GM21367 (cell line): Measurements from ENCODE around the gene RFTN2.
A peak's percentile ranks its signal among the peaks of the same experiment; 100 is the strongest.
"Not testable (repeated sequence)": the region's sequence is repeated elsewhere in the genome, so short reads cannot be mapped to it uniquely, and the experiment has no call there.

Experiments
- ATAC-seq: cut with Tn5 transposase; IDR thresholded peaks from one replicate; pipeline ENCODE4 v1.9.1; 2021; ENCODE audit not compliant: unreplicated experiment

RFTN2 gene, protein sequence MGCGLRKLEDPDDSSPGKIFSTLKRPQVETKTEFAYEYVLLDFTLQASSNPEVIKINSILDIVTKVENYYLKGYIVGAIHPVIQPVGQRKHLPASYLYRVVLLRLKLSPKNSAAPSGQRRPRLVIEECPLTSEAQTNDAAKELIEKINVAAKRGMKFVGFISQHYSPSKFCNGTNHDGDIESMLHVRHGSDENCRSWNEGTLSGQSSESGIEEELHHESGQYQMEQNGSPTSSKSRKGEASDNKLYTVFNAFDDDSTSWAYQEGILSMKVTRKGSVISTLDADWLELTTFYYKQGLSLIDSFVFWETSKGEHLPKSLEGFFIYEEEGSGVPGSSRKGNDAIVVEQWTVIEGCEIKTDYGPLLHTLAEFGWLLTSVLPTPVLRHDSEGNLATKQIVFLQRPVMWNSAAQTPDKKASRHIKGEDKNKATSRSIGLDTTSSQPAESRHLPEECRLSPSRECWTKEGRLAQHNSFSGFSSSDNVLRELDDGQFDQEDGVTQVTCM

GRCh38 chr2:197675246-197675645 lies at the start of gene RFTN2:
Gene RFTN2, minus strand, starts transcription at chr2:197675587. Its CDS starts 129 bp downstream, at chr2:197675458.
- ATAC-seq = no peak

DNA sequence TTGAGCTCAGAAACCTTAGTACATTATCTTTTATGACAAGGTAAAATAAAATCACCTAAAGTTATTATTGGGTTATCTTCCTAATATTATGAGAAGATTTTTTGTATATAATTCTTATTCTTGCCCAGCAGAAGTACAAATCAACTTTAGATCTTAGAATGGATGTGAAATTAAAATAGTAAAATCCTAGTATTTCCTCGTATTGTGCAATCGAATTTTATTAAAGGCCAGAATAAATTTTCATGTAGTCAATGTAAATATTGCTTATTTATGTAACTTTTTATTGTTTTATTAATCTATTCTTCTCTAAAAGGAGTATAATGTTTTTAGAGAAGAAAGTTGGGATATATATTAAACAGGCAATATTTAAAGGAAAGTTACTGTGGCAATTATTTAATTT lies 42.5 kb upstream of the RFTN2 start:
- no peak for ATAC-seq

DNA sequence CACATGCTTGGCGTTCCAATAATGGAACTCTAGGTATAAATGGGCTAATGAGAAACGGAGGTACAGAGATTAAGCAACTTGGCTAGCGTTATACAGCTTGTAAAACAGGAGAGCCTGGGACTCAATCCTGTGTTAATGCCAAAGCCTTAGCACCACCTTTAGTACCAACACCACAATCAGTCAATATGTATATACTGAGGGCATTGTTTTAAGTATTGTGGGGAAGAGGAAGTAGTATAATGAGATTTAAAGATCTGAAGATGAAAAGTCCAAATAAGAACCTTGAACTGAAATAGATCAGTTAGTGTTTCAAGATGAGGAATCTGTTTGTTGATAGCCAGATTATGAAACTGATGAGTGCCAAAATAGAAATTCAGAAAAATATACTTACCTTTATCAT lies 37.9 kb upstream of the RFTN2 start:
- ATAC-seq = no peak

DNA sequence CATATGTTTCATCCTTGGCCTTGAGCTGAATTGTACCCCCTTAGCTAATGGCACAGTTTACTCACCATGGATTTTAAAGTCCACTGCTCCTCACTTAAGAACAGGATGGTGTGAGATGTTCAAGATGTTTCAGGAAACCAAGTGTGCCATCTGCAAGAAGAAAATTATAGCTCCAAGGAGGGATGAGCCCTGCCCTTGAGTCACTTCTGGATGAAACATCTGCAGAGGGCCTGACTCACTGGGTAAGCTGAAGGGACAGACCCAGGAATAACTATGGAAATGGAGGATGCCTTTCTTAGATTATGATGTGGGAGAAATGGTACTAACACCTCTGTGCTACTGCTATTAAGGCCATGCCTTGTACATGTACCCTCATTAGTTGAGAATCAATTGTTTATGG lies 36.2 kb upstream of the RFTN2 start:
- no peak for ATAC-seq

DNA sequence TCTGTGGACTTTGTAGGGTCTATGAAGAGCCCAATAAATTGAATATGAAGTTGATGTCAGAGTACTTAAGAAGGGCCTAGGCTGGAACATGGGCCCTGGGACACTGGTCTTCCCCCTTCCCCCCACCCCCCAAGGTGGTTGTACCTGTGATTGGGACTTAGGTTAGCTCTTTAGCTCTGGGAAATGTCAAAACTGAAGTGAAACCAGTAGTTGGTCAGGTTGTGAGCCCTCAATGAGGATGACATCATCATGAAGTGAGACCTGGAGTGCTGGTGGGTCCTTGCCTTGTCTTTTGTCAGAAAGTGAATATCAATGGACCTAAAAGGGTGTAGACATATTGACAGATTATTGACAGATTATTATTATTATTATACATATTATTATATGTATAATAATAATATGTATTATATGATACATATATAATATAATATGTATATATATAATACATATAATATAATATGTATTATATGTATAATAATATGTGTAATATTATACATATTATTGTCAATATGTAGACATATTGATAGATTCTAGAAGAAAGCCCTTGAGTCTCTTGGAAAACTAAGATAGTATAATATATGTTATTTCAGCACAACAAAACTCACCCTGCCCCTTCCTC lies 35.1 kb upstream of the RFTN2 start:
- peak; percentile 75 for ATAC-seq

GRCh38 chr2:197709140-197709539 lies 33.8 kb upstream of the RFTN2 start:
- ATAC-seq = not testable (repeated sequence)

- ATAC-seq = no peak
Measured at GRCh38 chr2:197708331-197708730, 32.9 kb upstream of the RFTN2 start.

DNA sequence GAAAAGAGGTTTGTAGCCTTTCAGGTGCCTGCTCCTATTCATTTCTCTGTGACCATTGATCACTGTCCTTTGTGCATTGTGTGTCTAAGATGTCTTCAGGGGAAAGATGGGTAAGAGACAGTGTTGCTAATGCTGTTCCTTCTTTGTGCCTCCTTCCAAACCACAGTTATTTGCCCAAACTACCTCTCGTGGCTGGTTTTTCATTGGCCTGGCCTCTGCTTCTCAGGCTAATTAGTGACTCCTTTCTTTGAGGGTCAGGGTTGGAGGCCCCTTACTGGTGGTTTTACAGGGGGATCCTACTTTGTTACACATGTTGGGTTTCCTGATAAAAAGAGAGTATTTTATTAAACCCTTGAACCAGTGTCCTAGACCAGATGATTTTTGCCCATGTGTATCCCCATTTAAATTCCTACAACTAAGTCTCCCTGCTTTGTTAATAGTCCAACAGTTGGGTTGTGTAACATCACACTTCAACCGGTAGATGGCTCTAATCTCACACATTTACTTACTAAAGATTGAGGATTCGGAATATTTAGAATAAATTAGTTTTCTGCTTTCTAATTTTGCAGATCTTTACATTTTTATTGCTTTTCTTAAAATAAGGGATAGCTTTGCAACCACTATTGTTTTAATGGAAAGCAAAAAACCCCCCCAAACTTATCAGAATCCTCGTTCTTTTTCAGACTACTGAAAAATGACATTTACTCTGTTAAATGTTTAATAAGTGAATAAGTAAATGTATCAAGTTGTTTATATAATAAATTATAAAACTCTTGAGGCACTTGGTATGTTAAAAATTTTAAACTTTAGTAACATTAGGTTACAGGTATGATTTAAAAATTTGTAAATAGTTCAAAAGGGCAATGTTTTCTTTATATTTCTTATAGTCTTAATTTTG lies 32.2 kb upstream of the RFTN2 start:
- no peak for ATAC-seq

DNA sequence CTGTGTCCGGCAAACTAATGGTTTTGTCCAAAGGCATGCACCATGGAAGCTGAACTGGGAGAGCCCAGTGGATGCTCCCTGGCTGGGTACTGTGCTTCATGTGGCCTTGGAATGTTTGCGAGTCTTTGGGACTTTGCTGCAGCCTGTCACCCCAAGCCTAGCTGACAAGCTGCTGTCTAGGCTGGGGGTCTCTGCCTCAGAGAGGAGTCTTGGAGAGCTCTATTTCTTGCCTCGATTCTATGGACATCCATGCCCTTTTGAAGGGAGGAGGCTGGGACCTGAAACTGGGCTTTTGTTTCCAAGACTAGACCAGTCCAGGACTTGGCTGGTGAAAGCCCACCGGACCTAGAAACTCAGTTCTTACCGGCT lies 31.4 kb upstream of the RFTN2 start:
- no peak for ATAC-seq

GRCh38 chr2:197705912-197706838 lies 30.8 kb upstream of the RFTN2 start:
- peak; percentile 20 for ATAC-seq

DNA sequence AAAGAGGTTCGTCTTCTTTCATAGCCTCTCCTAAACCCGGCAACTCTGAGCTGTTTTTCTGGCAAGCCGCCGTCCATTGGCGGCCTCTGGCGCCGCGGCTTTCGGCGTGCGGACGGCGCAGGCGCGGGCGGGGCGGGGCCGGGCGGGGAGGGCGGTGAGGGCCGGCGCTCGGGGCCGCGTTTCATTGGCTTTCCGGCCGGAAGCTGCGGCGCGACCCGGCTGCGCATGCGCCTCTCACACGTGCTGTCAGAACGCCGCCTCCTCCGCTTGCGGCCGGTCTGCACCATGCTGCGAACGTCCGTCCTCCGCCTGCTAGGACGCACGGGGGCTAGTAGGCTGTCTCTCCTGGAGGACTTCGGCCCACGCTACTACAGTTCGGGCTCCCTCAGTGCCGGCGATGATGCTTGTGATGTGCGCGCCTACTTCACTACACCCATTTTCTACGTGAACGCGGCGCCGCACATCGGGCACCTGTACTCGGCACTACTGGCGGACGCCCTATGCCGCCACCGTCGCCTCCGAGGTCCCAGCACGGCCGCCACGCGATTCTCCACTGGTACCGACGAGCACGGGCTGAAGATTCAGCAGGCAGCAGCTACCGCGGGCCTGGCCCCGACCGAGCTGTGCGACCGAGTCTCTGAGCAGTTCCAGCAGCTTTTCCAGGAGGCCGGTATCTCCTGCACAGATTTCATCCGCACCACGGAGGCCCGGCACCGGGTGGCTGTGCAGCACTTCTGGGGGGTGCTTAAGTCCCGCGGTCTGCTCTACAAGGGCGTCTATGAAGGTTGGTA lies 29.9 kb upstream of the RFTN2 start, which contains the start of gene MARS2:
Gene MARS2 (plus strand): TSS at position 249 of the 791 bp plus-strand sequence. CDS start 37 bp downstream, at position 286.
- peak; percentile 78 for ATAC-seq

GRCh38 chr2:197704434-197705120 lies 29.2 kb upstream of the RFTN2 start:
- peak; percentile 26 for ATAC-seq

GRCh38 chr2:197700960-197701359 lies 25.6 kb upstream of the RFTN2 start:
- ATAC-seq = no peak

DNA sequence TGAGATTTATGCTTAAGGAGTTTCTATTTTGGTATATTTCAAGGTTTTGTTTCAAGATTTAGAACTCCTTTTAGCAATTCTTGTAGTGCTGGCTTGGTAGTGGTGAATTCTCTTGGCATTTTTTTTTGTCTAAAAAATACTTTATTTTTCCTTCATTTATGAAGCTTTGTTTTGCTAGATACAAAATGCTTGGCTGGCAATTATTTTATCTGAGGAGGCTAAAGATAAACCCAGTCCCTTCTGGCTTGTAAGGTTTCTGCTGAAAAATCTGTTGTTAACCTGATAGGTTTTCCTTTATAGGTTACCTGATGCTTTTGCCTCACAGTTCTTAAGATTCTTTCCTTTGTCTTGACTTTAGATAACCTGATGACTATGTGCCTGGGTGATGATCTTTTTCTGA lies 24.3 kb upstream of the RFTN2 start:
- not testable (repeated sequence) for ATAC-seq

GRCh38 chr2:197696571-197696970 lies 21.2 kb upstream of the RFTN2 start:
- not testable (repeated sequence) for ATAC-seq

DNA sequence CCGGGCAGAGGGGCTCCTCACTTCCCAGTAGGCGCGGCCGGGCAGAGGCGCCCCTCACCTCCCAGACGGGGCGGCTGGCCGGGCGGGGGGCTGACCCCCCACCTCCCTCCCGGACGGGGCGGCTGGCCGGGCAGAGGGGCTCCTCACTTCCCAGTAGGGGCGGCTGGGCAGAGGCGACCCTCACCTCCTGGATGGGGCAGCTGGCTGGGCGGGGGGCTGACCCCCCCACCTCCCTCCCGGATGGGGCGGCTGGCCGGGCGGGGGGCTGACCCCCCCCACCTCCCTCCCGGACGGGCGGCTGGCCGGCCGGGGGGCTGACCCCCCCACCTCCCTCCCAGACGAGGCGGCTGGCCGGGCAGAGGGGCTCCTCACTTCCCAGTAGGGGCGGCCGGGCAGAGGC lies 20.6 kb upstream of the RFTN2 start:
- not testable (repeated sequence) for ATAC-seq

- ATAC-seq = not testable (repeated sequence)
Measured at GRCh38 chr2:197695206-197695605, 19.8 kb upstream of the RFTN2 start.

DNA sequence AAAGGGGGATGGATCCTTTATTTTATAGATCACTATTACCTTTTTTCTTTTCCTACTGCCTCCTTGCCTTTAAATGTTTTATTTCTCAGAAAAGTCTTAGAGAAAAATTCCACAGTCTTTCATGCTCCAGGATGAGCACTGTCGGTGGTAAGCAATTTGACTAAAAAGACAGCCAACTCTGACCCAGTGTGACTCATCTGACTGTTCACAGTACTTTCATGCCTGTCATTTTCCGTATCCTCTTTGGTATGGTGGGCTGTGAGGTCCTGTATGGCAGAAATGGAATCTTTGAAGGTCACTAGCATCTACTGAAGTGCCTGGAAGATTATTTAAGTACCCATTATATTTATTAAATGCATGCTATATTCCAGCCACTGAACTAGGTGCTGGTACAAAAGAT lies 2.1 kb upstream of the RFTN2 start:
- no peak for ATAC-seq

DNA sequence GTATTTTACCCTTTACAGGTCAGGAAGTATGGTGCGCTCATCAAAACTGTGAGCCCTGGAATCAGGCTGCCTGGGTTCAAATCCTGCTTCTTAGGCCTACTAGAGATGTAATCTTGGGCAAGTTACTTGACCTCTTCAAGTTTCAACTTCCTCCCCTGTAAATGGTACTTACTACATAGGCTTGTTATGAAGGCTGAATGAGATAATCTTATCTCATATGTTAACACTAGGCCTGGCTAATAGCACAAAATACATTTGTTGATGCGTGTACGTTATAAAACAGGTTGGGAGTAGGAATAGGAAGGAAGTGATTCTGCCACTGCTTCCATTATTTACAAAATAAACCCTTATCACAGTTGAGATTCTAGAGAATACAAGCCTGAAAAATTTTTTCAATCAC lies 1.7 kb upstream of the RFTN2 start:
- no peak for ATAC-seq
